ENCODE data around the gene FGG. TPM values are rescaled to one million over a fixed set of nuclear protein-coding genes. Genes with fewer than 3 reads are reported as not detected.

The FGG gene
- total and polyA plus RNA-seq, 2 of the 8 experiments (the other 6 are each of a cell fraction or from before 2014, with no cell fraction given): not detected

GRCh38 chr4:154626793-154627484 lies 14.5 kb upstream of the FGG start (continued):
- TF ChIP-seq PHF8 (conservative IDR thresholded peaks at IDR 0.05; ENCODE audit: low read depth, low read length) (peak; percentile 47), RBBP5 (IDR thresholded peaks at IDR 0.05; ENCODE audit: borderline replicate concordance, low read depth, low read length) (peak; percentile 73; the same call in 1 of the 2 replicates), E2F6 (IDR thresholded peaks at IDR 0.05) (peak; percentile 94), SUZ12 (IDR thresholded peaks at IDR 0.05; ENCODE audit: low read length) (peak; percentile 60; the same call in 1 of the 2 replicates), SP4 (IDR thresholded peaks at IDR 0.05; ENCODE audit: low read length) (no peak), KDM4A (IDR thresholded peaks at IDR 0.05; ENCODE audit: low read depth, low read length, severe bottlenecking) (peak; percentile 95), ZNF274 (IDR thresholded peaks at IDR 0.05; ENCODE audit: borderline replicate concordance, extremely low read depth, low read length) (no peak)

Measured in H1 (cell line).